Thyroid gland (tissue), 4 donors: Measurements from ENCODE around the gene AP2A2.

Experiments
- POLR2A ChIP-seq, 2 donors: fragments of 450-650 bp; IDR thresholded peaks; one replicate each; pipeline ENCODE4 v1.6.1; 2017; ENCODE audit warnings: antibody characterized with exemption in 2 of 2, mild to moderate bottlenecking in 2 of 2, moderate library complexity in 1 of 2
- TF ChIP-seq, protein P1 (sequence below), 6 experiments: fragments of 200-600 bp in 3 of 6; fragments of 450-650 bp in 3 of 6; sonication (generic) in 3 of 6; IDR thresholded peaks; one replicate each; pipeline ENCODE4 v1.5.1; 2016 to 2019; ENCODE audit warnings: antibody characterized with exemption in 6 of 6, mild to moderate bottlenecking in 2 of 6, inconsistent platforms in 1 of 6, moderate library complexity in 1 of 6

- TF ChIP-seq POLR2A (IDR thresholded peaks at IDR 0.05), result no peak
- TF ChIP-seq, protein P1, sequence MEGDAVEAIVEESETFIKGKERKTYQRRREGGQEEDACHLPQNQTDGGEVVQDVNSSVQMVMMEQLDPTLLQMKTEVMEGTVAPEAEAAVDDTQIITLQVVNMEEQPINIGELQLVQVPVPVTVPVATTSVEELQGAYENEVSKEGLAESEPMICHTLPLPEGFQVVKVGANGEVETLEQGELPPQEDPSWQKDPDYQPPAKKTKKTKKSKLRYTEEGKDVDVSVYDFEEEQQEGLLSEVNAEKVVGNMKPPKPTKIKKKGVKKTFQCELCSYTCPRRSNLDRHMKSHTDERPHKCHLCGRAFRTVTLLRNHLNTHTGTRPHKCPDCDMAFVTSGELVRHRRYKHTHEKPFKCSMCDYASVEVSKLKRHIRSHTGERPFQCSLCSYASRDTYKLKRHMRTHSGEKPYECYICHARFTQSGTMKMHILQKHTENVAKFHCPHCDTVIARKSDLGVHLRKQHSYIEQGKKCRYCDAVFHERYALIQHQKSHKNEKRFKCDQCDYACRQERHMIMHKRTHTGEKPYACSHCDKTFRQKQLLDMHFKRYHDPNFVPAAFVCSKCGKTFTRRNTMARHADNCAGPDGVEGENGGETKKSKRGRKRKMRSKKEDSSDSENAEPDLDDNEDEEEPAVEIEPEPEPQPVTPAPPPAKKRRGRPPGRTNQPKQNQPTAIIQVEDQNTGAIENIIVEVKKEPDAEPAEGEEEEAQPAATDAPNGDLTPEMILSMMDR (IDR thresholded peaks at IDR 0.05), result no peak
These were observed 103.4 kb downstream of the AP2A2 start for GRCh38 chr11:1029051-1029450.
